GM12865 (cell line): ENCODE data around the gene APBB1IP.

Experiments used
- DNase-seq: peaks from one replicate; pipeline ENCODE4 v3.0.0; 2010; ENCODE audit warnings: low read depth
- H3K4me3 ChIP-seq: 2 replicates; pipeline ENCODE4 v1.5.1; 2011; ENCODE audit warnings: mild to moderate bottlenecking, low read depth, low read length, control low read depth
- TF ChIP-seq, protein P1 (sequence below): IDR thresholded peaks from 2 replicates; pipeline ENCODE4 v1.5.1; 2011; ENCODE audit warnings: low read length, control low read depth, low read depth, inconsistent platforms; ENCODE audit not compliant: insufficient read depth; ENCODE audit errors: missing control alignments

Gene APBB1IP

DNA sequence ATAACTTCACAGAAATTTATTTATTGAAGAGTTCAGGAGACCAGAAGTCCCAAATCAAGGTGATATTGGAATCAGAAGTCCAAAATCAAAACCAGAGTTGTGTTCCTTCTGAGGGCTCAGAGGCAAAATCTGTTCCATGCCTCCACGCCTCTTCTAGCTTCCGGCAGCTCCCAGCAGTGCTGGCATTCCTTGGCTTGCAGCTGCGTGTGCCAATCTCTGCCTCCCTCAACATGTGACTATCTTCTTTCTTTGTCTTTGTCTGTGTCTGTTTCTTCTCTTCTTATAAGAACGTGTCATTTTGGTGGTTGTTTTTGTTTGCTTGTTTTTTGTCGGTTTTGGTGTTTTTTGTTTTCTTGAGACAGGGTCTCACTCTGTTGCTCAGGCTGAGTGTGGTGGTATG lies 116.1 kb downstream of the APBB1IP start:
- H3K4me3 ChIP-seq: no peak overlapping the region
- no peak for DNase-seq
- TF ChIP-seq, protein P1, sequence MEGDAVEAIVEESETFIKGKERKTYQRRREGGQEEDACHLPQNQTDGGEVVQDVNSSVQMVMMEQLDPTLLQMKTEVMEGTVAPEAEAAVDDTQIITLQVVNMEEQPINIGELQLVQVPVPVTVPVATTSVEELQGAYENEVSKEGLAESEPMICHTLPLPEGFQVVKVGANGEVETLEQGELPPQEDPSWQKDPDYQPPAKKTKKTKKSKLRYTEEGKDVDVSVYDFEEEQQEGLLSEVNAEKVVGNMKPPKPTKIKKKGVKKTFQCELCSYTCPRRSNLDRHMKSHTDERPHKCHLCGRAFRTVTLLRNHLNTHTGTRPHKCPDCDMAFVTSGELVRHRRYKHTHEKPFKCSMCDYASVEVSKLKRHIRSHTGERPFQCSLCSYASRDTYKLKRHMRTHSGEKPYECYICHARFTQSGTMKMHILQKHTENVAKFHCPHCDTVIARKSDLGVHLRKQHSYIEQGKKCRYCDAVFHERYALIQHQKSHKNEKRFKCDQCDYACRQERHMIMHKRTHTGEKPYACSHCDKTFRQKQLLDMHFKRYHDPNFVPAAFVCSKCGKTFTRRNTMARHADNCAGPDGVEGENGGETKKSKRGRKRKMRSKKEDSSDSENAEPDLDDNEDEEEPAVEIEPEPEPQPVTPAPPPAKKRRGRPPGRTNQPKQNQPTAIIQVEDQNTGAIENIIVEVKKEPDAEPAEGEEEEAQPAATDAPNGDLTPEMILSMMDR: no peak

DNA sequence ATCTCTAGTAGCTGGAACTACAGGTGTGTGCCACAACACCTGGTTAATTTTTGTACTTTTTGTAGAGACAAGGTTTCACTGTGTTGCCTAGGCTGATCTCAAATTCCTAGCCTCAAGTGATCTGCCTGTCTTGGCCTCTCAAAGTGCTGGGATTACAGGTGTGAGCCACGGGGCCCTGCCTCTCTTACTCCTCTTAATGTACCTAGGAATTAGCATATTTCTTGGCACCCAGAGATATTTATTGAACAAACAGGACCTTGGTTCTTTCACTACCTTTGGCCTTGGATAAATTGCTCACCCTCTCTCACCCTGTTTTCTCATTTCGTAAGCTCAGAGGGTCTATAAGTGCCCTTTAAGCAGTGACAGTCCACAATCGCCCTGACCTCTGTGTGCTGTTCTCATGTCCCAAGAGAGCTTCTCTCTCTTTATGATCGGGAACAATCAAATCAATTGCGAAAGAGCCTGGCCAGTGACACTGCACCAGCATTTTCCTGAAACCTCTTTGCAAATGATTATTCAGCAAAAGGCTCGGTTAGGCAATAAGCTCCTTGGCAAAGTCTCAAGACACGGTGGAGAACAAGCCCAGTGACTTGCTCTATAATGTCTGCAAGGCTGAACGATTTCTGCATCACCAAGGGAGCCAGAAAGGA lies 117.7 kb downstream of the APBB1IP start:
- TF ChIP-seq, protein P1: no peak
- DNase-seq: no peak
- no peak overlapping the region for H3K4me3 ChIP-seq

- TF ChIP-seq, protein P1: peak; percentile 93
- DNase-seq: peak; percentile 71
- no peak overlapping the region for H3K4me3 ChIP-seq
Measured at GRCh38 chr10:26556748-26557640, 118.9 kb downstream of the APBB1IP start.

DNA sequence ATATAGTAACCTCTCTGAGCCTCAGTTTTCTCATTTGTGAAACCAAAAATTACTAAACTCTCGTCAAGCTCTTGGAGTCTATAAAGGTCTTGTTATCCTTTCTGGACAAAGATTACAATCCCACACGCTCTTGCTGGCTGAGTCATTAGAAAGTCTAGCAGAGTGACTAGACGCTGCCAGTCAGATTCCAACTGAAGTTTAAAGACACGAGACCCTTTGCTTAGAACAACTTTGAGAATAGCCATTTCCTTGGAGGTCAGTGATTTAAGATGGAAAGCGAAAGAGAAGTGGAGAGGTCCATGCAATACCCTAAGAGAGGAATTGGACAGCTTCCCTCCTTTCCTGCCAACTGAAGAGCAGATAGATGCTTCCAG lies 119.5 kb downstream of the APBB1IP start:
- TF ChIP-seq, protein P1: no peak
- DNase-seq: no peak
- H3K4me3 ChIP-seq: no peak overlapping the region

DNA sequence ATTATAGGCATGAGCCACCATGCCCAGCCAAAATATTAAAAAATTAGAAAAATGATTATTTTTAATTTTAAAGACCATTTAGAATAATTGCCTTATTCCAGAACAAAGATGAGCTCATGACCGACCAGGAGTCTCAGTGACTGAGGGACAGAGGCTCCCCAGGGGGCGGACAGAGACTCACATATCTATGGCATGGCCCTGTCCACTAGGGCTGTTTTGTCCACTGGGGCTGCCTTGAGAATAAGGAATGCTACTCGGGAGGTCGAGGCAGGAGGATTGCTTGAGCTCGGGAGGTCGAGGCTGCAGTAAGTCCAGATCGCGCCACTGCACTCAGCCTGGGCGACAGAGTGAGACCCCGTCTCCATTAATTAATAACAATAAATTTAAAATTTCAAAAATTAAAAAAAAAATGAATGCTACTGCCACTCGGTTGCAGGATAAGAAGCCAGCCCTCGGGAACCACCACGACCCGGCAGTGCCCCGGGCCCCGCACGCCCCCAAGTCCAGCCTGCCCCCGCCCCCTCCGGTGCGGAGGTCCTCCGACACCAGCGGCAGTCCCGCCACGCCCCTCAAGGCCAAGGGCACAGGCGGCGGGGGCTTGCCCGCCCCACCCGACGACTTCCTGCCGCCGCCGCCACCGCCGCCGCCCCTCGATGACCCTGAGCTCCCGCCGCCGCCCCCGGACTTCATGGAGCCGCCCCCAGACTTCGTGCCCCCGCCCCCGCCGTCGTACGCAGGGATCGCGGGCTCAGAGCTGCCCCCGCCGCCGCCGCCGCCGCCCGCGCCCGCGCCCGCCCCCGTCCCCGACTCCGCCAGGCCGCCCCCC lies 128.6 kb downstream of the APBB1IP start:
- no peak overlapping the region for H3K4me3 ChIP-seq
- DNase-seq: no peak
- TF ChIP-seq, protein P1: no peak

- TF ChIP-seq, protein P1: no peak
- DNase-seq: no peak
- no peak overlapping the region for H3K4me3 ChIP-seq
Measured at GRCh38 chr10:26567351-26567721, 129.2 kb downstream of the APBB1IP start.
